Measurements from ENCODE around the gene GAK. TPM values are rescaled to one million over a fixed set of nuclear protein-coding genes. Genes with fewer than 3 reads are reported as not detected.

Gene GAK
- total RNA-seq, 4 donors from 2014 or later = 62.3 to 126 (median 85.4) TPM

DNA sequence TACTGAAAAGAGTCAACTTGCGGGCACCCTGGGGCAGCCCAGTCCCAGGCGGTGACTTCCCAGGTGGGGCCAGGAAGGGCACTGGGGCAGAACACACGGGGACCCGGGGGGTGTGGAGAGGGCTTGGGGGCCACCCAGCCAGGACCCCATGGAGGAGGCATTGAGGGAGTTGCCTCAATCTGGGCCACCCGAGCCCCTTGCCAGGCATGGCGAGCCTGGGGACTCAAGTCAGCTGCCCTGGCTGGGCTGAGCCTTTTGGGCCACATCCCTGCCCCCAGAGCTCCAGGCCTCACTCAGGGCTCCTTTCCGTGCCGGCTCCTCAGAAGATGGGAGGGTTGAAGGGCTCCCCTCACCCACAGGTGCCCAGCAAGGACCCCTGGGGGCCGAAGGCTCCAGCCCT is 99.6 kb downstream of the GAK start:
- TF ChIP-seq, protein P1, sequence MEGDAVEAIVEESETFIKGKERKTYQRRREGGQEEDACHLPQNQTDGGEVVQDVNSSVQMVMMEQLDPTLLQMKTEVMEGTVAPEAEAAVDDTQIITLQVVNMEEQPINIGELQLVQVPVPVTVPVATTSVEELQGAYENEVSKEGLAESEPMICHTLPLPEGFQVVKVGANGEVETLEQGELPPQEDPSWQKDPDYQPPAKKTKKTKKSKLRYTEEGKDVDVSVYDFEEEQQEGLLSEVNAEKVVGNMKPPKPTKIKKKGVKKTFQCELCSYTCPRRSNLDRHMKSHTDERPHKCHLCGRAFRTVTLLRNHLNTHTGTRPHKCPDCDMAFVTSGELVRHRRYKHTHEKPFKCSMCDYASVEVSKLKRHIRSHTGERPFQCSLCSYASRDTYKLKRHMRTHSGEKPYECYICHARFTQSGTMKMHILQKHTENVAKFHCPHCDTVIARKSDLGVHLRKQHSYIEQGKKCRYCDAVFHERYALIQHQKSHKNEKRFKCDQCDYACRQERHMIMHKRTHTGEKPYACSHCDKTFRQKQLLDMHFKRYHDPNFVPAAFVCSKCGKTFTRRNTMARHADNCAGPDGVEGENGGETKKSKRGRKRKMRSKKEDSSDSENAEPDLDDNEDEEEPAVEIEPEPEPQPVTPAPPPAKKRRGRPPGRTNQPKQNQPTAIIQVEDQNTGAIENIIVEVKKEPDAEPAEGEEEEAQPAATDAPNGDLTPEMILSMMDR (IDR thresholded peaks at IDR 0.05) = no peak
- DNase-seq (ENCODE audit: low spot score) (no peak), ATAC-seq (ENCODE audit: low FRiP score) (no peak)

DNA sequence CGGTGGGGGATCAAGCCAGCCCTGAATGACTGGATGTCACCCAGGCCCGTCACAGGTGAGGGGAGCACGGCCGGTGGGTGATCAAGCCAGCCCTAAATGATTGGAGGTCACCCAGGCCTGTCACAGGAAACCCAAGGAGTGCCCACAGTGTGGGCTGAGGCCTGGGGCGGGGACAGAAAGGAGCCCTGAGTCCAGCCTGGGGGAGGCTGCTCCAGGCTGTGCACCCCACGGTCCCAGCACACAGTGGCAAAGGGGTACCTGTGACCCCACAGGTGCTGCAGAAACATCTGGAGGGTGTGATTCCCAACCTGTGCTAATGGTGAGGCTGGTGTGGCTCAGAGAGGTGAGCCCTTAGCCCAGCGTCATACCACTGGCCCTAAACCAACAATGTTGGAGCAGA is 100.0 kb downstream of the GAK start:
- ATAC-seq (ENCODE audit: low FRiP score) = no peak
- TF ChIP-seq, protein P1 (IDR thresholded peaks at IDR 0.05) = no peak
- DNase-seq (ENCODE audit: low spot score) = no peak

GRCh38 chr4:831483-831805 is 100.7 kb downstream of the GAK start:
- DNase-seq (ENCODE audit: low spot score) (no peak), ATAC-seq (ENCODE audit: low FRiP score) (no peak)
- TF ChIP-seq, protein P1 (IDR thresholded peaks at IDR 0.05) = no peak

DNA sequence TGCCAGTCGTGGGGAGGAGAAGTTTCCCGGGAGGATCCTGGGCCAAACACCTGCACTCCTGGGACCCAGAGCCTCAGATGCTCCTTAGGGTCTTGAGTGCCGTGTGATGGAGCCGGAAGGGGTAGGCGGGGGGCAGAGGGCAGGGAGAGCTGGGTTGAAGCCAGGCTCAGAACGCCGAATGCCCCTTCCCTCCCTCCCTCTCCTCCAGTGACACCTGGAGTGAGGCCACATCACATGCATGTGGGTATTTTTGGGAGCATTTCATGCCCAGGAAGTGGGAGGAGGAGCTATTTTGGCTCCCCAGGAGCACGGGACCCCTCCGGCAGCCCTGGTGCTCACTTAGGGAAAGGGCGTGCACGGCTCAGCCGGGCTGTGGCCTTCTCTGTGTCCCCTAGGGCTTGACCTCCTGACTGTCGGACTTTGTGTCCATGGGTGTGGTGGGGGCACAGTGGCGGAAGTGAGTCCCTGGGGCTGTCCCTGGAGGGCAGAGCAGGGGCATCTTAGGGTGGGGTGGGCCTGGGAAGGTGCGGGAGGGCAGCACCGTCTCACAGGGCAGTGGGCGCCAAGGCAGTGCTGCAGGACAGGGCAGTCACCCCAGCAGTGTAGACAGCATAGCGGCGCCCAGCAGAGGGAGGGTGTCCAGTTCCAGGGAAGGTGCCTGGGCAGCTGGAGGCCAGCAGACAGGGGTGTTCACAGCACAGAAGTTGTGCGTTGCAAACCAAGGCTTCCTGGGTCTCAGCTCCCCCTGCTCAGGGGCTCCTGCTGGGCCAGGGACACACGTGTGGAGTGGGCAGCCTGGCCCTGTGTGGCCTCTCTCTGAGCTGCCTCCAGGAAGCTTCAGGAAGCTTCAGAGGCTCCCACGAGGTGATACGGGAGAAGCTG is 101.3 kb downstream of the GAK start:
- TF ChIP-seq, protein P1 (IDR thresholded peaks at IDR 0.05) = no peak
- no peak for DNase-seq (ENCODE audit: low spot score)
- ATAC-seq (ENCODE audit: low FRiP score) = no peak

GRCh38 chr4:829761-830600 is 102.1 kb downstream of the GAK start:
- DNase-seq (ENCODE audit: low spot score) (no peak), ATAC-seq (ENCODE audit: low FRiP score) (no peak)
- TF ChIP-seq, protein P1 (IDR thresholded peaks at IDR 0.05) = no peak

DNA sequence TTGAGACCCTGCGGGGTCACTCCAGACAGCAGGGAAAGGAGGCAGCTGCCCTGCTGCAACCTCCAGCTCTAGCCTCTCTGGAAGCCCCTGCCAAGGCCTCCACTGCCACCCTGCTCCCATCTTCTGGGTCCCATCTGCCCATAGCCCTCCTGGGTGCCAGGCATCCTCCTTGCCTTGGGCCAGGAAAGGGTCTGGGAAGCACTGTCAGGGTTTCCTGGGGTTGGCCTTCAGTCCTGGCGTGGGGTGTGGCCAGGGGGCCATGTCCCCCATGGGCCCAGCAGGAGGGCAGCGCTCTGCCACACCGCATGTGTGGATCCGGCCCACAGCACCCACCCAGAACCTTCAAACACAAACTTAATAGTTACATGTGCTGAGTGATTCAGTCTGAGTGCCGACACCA is 102.8 kb downstream of the GAK start:
- TF ChIP-seq, protein P1 (IDR thresholded peaks at IDR 0.05) = no peak
- DNase-seq (ENCODE audit: low spot score) (no peak), ATAC-seq (ENCODE audit: low FRiP score) (no peak)
